Fibroblast of mammary gland (primary cell): ENCODE measurements around the gene PHKB.

Experiments used
- DNase-seq: peaks from one replicate; pipeline ENCODE4 v3.0.0-alpha.2; 2010; ENCODE audit warnings: low read depth
- H3K4me3 ChIP-seq: 2 replicates; pipeline ENCODE4 v1.5.1; 2011; ENCODE audit warnings: low read depth, mild to moderate bottlenecking, low read length, moderate library complexity; ENCODE audit not compliant: control insufficient read depth
- CTCF ChIP-seq: conservative IDR thresholded peaks from 2 replicates; pipeline ENCODE4 v1.5.1; 2011; ENCODE audit warnings: low read depth, low read length, inconsistent platforms; ENCODE audit not compliant: control insufficient read depth, insufficient read depth

The PHKB gene

GRCh38 chr16:47657032-47657431 is 195.9 kb downstream of the PHKB start:
- DNase-seq: no peak
- no peak for TF ChIP-seq CTCF
- H3K4me3 ChIP-seq: no peak overlapping the region

GRCh38 chr16:47657977-47658376 is 196.8 kb downstream of the PHKB start:
- H3K4me3 ChIP-seq: no peak overlapping the region
- no peak for DNase-seq
- no peak for TF ChIP-seq CTCF

- H3K4me3 ChIP-seq: no peak overlapping the region
- TF ChIP-seq CTCF: no peak
- DNase-seq: no peak
Observed at GRCh38 chr16:47660540-47660939, 199.4 kb downstream of the PHKB start.

- peak; percentile 22 for DNase-seq
- TF ChIP-seq CTCF: no peak
- no peak overlapping the region for H3K4me3 ChIP-seq
Observed at GRCh38 chr16:47664653-47665325, 203.7 kb downstream of the PHKB start.

- no peak for DNase-seq
- H3K4me3 ChIP-seq: no peak overlapping the region
- TF ChIP-seq CTCF: no peak
Observed at GRCh38 chr16:47666434-47666833, 205.3 kb downstream of the PHKB start.

GRCh38 chr16:47667956-47668355 is 206.8 kb downstream of the PHKB start:
- DNase-seq: peak; percentile 2
- H3K4me3 ChIP-seq: no peak overlapping the region
- TF ChIP-seq CTCF: no peak

GRCh38 chr16:47672475-47672874 is 211.3 kb downstream of the PHKB start:
- no peak for TF ChIP-seq CTCF
- H3K4me3 ChIP-seq: no peak overlapping the region
- DNase-seq: no peak
